Embryonic facial prominence (tissue), 1 donor: Measurements from ENCODE around the gene ASB10.

Source experiments
- DNase-seq: peaks from one replicate; pipeline ENCODE4 v3.0.0-alpha.2; 2016; ENCODE audit errors: extremely low spot score

ASB10 gene

GRCh38 chr7:151210087-151210854 is 23.2 kb upstream of the ASB10 start, which contains the start of gene H2BK1:
Gene H2BK1 (minus strand): TSS chr7:151210488. CDS start chr7:151210318, 170 bp downstream.
- DNase-seq = no peak

DNA sequence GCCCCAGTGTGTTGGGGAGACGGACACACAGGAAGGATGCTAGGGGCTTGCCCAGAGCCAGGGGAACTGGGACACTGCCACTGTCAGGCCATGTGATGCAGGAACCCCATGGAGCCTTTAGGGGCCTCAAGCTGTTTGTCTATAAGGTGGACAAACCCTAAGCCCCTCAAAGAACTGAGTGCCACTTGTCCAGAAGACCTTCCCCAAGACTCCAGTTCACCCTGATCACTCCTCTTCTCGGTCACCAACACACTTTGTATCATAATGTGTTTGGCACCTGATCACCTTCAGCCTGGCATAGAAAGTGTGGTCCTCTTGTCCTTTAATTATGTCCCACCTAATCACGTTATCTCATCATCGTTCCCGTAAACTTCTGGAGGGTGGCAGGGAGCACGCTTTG is 22.5 kb upstream of the ASB10 start:
- DNase-seq = no peak

GRCh38 chr7:151208253-151208862 is 21.3 kb upstream of the ASB10 start:
- DNase-seq = no peak

GRCh38 chr7:151207804-151208203 is 20.8 kb upstream of the ASB10 start:
- DNase-seq = no peak

- DNase-seq = no peak
Measured at GRCh38 chr7:151207315-151207714, 20.3 kb upstream of the ASB10 start.

DNA sequence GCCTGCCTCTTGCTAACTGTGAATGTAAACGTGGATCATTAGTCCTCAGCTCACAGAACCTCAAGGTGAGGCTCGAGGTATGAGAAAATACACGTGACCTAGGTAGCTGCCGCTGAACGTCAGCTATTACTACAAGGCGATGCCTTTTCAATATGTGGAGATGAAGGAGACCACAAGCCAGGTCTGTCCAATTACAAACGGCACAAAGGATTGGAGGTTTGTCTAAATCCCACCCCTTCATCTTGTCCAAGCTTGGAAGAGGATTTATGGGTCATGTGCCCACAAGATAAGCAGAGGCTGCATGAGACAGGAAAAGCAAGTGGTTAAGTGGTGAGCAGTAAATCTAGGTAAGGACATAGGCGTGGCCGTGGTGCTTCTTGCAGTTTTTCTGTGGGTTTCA is 19.9 kb upstream of the ASB10 start:
- no peak for DNase-seq

GRCh38 chr7:151205730-151206129 is 18.7 kb upstream of the ASB10 start:
- DNase-seq = no peak

DNA sequence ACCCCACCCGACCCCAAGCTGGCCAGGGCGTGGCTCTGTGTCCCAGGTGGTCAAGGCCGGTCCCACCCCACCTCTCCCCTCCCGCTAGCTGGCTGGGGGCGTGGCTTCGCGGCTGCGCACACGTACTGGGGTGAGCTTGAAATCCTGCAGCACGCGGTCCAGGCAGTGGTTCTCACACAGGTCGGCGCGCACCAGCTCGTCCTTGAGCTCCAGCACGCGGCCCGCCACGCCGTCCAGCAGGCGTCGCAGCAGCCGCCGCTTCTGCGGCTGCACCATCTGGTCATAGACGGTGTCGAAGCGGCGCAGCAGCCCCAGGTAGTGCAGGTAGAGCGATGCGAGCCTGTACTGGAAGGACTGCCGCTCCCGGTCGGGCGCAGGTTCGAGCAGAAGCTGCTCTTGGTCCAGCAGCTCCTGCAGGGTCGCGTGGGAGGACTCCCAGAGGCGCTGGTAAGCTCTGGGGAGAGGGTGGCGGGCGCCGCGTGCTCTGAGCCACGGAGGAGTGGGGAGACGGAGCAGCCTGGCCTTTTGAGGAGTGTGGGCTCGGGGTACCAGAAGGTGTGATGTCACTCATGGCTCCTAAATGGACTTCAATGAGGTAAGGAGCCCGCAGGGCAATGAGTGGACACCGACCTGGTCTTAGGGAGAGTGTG is 17.5 kb upstream of the ASB10 start:
- DNase-seq = no peak

DNA sequence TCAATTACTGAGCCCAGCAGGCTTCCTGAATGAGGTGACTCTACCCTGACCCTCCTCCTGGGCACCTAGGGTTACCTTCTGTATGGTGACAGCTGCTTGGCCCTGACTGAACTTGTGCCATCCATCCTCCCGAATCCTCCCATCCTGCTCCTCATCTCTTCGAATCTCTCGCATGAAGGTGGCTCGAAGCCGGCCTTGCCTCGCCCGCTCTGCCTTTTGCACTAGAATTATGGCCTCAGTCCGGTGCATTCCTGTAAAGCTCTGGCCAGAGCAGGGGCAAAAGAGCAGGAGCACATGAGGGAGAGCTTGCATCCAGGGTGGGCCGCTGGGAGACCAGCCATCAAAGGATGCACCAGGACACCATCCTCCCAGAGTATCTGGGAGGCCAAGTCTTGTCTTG is 15.8 kb upstream of the ASB10 start:
- no peak for DNase-seq

DNA sequence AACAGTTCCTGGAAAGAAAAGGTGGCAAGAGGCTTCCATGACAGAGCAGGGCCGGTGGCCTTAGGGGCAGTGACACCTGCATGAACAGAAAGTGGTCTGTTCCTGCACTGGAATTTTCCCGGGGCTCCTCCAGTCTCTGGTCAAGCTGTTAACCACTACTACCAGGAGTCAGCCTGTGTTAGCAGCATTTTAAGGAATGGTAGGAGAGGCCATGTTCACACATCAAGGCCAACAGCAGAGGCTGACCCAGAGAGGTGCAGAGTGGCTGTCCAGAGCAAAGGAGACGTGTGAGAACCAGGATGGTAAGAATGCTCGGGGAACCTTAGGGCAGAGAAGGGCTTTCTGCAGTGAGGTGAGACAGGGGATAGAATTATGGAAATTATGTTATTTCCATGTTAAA is 14.7 kb upstream of the ASB10 start:
- DNase-seq = no peak

DNA sequence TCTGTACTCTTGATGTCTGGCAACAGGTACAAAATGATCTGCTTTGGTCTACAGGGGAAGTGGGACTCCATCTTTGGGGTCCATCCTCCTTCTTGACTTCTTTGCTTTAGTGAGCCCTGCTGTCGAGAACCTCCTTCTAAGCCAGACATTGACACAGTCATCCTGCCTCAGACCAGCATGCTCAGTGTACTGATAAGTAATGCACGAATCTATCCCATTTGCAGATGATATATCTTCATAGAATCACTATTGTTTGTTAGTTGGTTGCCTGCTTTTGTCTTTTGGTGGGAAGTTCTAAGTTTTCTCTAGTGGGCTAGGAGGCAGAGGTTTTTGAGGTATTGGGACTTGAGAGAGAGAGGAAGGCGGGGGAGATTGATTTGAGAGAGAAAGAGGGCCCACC is 14.3 kb upstream of the ASB10 start:
- DNase-seq = no peak

DNA sequence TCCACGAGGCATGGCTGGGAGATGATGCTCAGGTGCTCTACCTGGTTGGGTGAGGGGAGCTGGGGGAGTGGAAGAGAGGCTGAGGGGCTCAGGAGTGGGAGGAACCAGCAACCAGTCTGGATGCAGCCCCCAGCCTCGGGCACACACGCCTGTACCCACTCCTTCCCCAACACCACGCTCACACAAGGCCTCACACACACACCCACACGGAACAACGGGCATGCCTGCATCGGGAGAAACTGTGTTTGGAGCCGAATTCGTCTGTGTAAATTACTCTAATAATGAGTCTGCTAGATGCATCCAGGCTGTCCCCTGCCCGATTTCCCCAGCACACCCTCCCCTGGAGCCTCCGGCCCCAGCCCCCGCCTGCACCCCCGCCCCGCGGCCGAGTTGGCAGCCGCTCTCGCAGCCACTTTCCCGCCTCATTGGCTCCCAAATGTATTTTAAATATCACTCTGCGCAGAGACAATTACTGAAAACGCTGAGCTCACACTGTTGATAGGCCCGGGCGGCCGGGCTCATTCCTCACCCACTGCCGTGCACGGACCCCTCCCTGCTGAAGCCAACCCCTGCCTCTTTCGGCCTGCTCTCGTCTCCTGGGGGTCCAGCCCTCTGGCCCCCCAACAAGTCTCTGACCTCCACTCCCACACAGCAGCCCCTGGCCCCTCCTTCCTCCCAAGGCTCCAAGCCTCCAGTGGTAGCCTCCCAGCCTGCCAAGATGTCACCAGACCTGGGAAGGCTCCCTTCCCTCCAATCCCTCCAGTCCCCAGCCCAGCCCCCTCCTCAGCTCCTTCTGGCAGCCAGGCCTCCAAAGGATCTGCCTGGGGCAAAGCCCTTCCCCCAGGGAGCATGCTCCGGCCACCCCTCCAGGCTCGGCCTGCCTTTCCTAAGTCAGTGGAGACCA is 12.1 kb upstream of the ASB10 start:
- peak; percentile 27 for DNase-seq

DNA sequence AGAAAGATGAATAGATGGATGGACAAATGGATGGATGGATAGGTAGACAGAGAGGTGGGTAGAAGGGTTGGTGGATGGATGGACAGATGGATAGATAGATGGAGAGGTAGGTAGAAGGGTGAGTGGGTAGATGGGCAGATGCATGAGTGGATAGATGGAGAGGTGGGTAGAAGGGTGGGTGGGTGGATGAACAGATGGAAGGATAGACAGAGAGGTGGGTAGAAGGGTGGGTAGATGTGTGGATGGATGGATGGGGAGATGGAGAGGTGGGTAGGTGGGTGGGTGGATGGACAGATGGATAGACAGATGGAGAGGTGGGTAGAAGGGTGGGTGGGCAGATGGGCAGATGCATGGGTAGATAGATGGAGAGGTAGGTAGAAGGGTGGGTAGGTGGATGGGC is 10.9 kb upstream of the ASB10 start:
- no peak for DNase-seq

DNA sequence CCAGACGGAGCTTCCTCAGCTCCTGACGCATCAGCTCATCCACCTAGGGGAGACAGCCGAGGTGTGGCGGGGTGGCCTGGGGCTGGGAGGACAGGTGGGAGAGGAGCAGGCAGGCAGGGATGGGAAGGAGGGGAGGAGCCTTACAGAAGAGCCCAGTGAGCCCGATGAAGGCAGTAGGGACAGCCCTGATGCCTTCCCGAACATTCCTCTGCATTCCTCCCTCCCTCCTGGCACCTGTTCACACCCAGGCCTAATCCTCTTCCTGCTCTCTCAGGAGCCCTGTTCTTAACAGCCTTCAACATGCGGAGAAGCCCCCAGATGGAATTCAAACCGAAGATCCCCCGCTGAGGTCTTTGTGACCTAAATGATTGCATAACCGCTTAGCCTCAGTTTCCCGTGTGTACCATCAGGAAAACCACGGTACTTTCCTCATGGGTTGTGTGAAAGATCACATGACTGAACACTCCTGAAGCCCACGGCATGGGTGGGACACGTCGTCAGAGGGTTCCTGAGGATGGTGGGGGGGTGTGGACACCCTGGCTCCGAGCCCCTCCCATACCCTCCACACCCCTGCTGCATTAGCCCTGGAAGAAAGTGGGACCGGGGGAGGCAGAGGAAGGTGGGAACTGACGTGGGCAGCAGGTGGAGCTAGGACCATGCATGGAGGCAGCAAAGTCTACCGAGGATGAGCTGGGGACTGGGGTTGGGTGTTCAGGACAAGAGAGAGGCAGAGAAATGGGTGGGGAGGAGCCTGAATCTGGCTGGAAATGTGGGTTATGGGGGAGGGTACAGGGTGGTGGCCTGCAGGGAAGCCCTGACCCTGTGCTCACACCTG is 8.8 kb upstream of the ASB10 start:
- no peak for DNase-seq

- DNase-seq = no peak
Measured at GRCh38 chr7:151194188-151194587, 7.1 kb upstream of the ASB10 start.

GRCh38 chr7:151193203-151193978 is 6.3 kb upstream of the ASB10 start:
- no peak for DNase-seq

DNA sequence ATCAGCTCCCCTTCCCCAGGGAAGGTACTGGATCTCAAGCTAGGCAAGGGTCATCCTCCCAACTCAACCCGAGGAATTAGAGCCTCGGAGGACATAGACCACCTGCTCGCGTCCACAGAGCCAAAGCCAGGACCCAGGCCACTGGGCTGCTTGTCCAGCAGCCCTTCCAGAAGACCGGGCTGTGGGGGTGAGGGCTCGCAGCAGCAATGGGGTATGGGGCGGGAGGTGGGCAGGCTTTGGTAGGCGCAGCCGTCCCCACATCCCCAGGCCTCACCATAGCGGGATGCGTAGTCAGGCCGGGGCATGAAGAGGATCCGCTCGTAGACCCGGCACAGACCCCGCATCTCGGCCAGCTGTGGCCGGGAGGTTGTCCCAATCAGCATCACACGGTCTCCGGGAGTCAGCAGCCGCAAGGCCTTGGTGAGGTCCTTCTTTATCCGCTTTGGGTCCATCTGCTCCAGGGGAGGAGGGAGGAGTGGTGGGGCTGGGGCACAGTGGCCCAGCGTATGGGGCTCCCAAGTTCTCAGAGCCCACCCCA is 5.0 kb upstream of the ASB10 start:
- DNase-seq = no peak

DNA sequence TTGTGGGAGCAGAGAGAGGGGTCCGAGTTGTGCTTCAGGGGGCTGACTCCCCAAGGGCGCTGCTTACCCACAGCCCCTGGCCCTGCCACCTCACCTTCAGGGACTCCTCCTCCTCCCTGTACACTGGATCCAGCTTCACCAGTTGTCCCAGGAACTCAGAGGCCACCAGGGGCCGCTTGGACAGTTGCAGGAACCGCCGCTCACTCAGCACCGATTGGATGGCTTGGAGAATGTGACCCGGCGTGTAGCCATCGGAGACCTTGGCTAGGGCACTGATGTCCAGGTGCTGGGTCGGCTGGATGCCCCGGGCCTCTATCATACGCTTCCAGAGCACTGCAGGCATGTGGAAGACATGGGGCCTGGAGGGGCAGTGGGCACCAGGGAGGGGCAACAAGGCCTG is 4.5 kb upstream of the ASB10 start:
- DNase-seq = no peak

- DNase-seq = no peak
Measured at GRCh38 chr7:151189038-151189437, 2.0 kb upstream of the ASB10 start.

DNA sequence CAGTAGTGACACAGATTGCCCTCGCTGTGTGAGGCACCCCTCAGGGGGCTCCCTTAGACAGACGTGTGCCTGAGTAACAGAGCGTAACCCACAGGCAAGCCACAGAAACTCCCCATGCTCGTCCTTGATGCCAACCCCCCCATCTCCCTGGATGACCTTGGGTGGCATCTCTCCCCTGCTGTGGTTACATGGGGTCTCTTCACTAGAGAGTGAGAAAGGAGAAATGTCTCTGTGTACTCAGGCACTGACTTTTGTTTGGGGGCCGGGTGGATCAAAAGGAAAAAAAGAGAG is 1.1 kb upstream of the ASB10 start:
- no peak for DNase-seq
